Measurements from ENCODE around the gene KRTAP20-1.

Gene KRTAP20-1

DNA sequence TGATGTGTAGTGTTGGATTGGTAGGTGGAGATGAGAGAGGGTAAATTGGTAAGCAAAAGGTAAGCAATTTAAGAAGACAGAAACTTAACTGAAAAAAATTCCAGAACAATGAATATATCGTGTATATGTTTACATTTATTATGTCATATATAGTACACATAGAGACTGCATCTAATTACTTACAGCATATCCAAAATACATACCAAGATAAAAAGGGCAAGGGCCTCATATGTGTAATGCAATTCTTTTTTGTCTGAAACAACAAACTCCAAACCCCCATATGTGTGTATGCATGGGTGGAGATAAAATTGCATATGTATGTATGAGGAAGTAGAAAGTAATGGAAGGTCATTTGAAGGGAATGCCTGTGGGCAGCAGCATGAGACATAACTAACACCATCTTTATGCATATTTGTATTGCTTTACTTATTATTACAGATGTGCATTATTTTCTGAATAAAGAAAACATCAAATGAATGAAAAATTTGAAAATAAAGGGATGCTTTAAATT, 30.7 kb downstream of the KRTAP20-1 start:
- H3K27me3 ChIP-seq (ENCODE audit: insufficient read depth, poor library complexity, severe bottlenecking), result no peaks in the 10 kb centered on the region
- H3K27ac ChIP-seq (replicated peaks), result no peak overlapping the region
- no peak overlapping the region for H3K4me3 ChIP-seq (replicated peaks; ENCODE audit: insufficient read depth, low read length)
- TF ChIP-seq GABPA (IDR thresholded peaks at IDR 0.05; ENCODE audit: low read depth) (no peak), SPI1 (IDR thresholded peaks at IDR 0.05; ENCODE audit: borderline replicate concordance, low read depth) (no peak), POLR2AphosphoS5 (IDR thresholded peaks at IDR 0.05; ENCODE audit: low read depth) (no peak)
- TF ChIP-seq, protein P1, sequence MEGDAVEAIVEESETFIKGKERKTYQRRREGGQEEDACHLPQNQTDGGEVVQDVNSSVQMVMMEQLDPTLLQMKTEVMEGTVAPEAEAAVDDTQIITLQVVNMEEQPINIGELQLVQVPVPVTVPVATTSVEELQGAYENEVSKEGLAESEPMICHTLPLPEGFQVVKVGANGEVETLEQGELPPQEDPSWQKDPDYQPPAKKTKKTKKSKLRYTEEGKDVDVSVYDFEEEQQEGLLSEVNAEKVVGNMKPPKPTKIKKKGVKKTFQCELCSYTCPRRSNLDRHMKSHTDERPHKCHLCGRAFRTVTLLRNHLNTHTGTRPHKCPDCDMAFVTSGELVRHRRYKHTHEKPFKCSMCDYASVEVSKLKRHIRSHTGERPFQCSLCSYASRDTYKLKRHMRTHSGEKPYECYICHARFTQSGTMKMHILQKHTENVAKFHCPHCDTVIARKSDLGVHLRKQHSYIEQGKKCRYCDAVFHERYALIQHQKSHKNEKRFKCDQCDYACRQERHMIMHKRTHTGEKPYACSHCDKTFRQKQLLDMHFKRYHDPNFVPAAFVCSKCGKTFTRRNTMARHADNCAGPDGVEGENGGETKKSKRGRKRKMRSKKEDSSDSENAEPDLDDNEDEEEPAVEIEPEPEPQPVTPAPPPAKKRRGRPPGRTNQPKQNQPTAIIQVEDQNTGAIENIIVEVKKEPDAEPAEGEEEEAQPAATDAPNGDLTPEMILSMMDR (IDR thresholded peaks at IDR 0.05; ENCODE audit: insufficient read depth, low read length), result no peak
- TF ChIP-seq, protein P2, sequence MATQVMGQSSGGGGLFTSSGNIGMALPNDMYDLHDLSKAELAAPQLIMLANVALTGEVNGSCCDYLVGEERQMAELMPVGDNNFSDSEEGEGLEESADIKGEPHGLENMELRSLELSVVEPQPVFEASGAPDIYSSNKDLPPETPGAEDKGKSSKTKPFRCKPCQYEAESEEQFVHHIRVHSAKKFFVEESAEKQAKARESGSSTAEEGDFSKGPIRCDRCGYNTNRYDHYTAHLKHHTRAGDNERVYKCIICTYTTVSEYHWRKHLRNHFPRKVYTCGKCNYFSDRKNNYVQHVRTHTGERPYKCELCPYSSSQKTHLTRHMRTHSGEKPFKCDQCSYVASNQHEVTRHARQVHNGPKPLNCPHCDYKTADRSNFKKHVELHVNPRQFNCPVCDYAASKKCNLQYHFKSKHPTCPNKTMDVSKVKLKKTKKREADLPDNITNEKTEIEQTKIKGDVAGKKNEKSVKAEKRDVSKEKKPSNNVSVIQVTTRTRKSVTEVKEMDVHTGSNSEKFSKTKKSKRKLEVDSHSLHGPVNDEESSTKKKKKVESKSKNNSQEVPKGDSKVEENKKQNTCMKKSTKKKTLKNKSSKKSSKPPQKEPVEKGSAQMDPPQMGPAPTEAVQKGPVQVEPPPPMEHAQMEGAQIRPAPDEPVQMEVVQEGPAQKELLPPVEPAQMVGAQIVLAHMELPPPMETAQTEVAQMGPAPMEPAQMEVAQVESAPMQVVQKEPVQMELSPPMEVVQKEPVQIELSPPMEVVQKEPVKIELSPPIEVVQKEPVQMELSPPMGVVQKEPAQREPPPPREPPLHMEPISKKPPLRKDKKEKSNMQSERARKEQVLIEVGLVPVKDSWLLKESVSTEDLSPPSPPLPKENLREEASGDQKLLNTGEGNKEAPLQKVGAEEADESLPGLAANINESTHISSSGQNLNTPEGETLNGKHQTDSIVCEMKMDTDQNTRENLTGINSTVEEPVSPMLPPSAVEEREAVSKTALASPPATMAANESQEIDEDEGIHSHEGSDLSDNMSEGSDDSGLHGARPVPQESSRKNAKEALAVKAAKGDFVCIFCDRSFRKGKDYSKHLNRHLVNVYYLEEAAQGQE (IDR thresholded peaks at IDR 0.05; ENCODE audit: insufficient replicate concordance, low read depth), result no peak
- DNase-seq (ENCODE audit: low read depth in 1 of 2, low spot score in 1 of 2), result no peak

DNA sequence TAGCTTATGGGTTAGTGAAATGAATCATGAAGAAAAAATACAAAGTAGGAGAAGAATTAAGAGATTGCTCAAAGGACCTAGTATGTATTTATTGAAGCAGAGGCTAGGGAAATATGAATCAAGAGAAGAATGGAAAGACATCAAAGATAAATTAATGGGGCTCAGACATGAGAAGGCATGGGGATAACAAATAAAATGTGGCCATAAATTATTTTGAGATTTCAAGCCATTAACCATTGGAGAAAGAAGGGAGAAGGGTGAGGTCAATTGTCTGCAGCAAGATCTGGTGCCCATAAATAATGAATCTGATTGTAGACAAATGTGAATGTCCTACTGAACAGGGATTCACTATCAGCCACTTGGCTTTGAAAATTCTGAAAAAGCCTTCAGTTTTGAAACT, 36.7 kb downstream of the KRTAP20-1 start:
- H3K27ac ChIP-seq (replicated peaks), result no peak overlapping the region
- no peaks in the 10 kb centered on the region for H3K27me3 ChIP-seq (ENCODE audit: insufficient read depth, poor library complexity, severe bottlenecking)
- no peak overlapping the region for H3K4me3 ChIP-seq (replicated peaks; ENCODE audit: insufficient read depth, low read length)
- DNase-seq (ENCODE audit: low read depth in 1 of 2, low spot score in 1 of 2), result no peak
- TF ChIP-seq GABPA (IDR thresholded peaks at IDR 0.05; ENCODE audit: low read depth), result no peak
- no peak for TF ChIP-seq POLR2AphosphoS5 (IDR thresholded peaks at IDR 0.05; ENCODE audit: low read depth)
- TF ChIP-seq SPI1 (IDR thresholded peaks at IDR 0.05; ENCODE audit: borderline replicate concordance, low read depth), result no peak

Data from HL-60 (cell line).